ENCODE results near the gene TANGO6.

The TANGO6 gene

GRCh38 chr16:69087161-69087581 lies 243.8 kb downstream of the TANGO6 start:
- in situ Hi-C loops (cut with HindIII; ENCODE audit: low sequenced_read_pairs) = loop anchor here (5.0 kb wide), 1 partner anchor 95 kb away; no protein-coding TSS in a partner anchor

- in situ Hi-C loops (cut with HindIII; ENCODE audit: low sequenced_read_pairs) = loop anchor here (5.0 kb wide), 1 partner anchor 96 kb away; no protein-coding TSS in a partner anchor
These were observed 245.4 kb downstream of the TANGO6 start for GRCh38 chr16:69088684-69089083.

- in situ Hi-C loops (cut with HindIII; ENCODE audit: low sequenced_read_pairs) = loop anchor here (5.0 kb wide), 1 partner anchor 97 kb away; no protein-coding TSS in a partner anchor
These were observed 246.0 kb downstream of the TANGO6 start for GRCh38 chr16:69089091-69089910.

- in situ Hi-C loops (cut with HindIII; ENCODE audit: low sequenced_read_pairs) = loop anchor here (5.0 kb wide), 1 partner anchor 57 kb away; no protein-coding TSS in a partner anchor
These were observed 250.6 kb downstream of the TANGO6 start for GRCh38 chr16:69093974-69094373.

GRCh38 chr16:69094501-69094900 lies 251.2 kb downstream of the TANGO6 start:
- in situ Hi-C loops (cut with HindIII; ENCODE audit: low sequenced_read_pairs) = loop anchor here (5.0 kb wide), 1 partner anchor 57 kb away; no protein-coding TSS in a partner anchor

GRCh38 chr16:69095193-69095592 lies 251.9 kb downstream of the TANGO6 start:
- in situ Hi-C loops (cut with HindIII; ENCODE audit: low sequenced_read_pairs) = no loop called here

- in situ Hi-C loops (cut with HindIII; ENCODE audit: low sequenced_read_pairs) = loop anchor here (10.0 kb wide), 1 partner anchor 185 kb away; no protein-coding TSS in a partner anchor
These were observed 256.9 kb downstream of the TANGO6 start for GRCh38 chr16:69100071-69100691.

- in situ Hi-C loops (cut with HindIII; ENCODE audit: low sequenced_read_pairs) = loop anchor here (5.0 to 10.0 kb wide), 2 partner anchors 191 to 283 kb away; no protein-coding TSS in a partner anchor
These were observed 262.4 kb downstream of the TANGO6 start, which contains the start of gene HAS3 for GRCh38 chr16:69105501-69106361. Gene HAS3, plus strand, starts transcription at chr16:69105653. Its CDS starts 3,743 bp downstream, at chr16:69109396.

GRCh38 chr16:69106491-69107315 lies 263.4 kb downstream of the TANGO6 start:
- in situ Hi-C loops (cut with HindIII; ENCODE audit: low sequenced_read_pairs) = loop anchor here (5.0 to 10.0 kb wide), 2 partner anchors 192 to 284 kb away; no protein-coding TSS in a partner anchor

- in situ Hi-C loops (cut with HindIII; ENCODE audit: low sequenced_read_pairs) = loop anchor here (5.0 to 10.0 kb wide), 2 partner anchors 193 to 285 kb away; no protein-coding TSS in a partner anchor
These were observed 264.1 kb downstream of the TANGO6 start for GRCh38 chr16:69107316-69107962.

- in situ Hi-C loops (cut with HindIII; ENCODE audit: low sequenced_read_pairs) = loop anchor here (5.0 to 10.0 kb wide), 2 partner anchors 193 to 286 kb away; no protein-coding TSS in a partner anchor
These were observed 265.0 kb downstream of the TANGO6 start for GRCh38 chr16:69108064-69108904.

- in situ Hi-C loops (cut with HindIII; ENCODE audit: low sequenced_read_pairs) = loop anchor here (5.0 to 10.0 kb wide), 2 partner anchors 194 to 287 kb away; no protein-coding TSS in a partner anchor
These were observed 265.5 kb downstream of the TANGO6 start for GRCh38 chr16:69108905-69109252.

- in situ Hi-C loops (cut with HindIII; ENCODE audit: low sequenced_read_pairs) = loop anchor here (5.0 to 10.0 kb wide), 2 partner anchors 195 to 287 kb away; no protein-coding TSS in a partner anchor
These were observed 266.3 kb downstream of the TANGO6 start for GRCh38 chr16:69109486-69110270.

GRCh38 chr16:69110406-69110805 lies 267.1 kb downstream of the TANGO6 start:
- in situ Hi-C loops (cut with HindIII; ENCODE audit: low sequenced_read_pairs) = no loop called here

- in situ Hi-C loops (cut with HindIII; ENCODE audit: low sequenced_read_pairs) = no loop called here
These were observed 268.0 kb downstream of the TANGO6 start for GRCh38 chr16:69111216-69111875.

- in situ Hi-C loops (cut with HindIII; ENCODE audit: low sequenced_read_pairs) = no loop called here
These were observed 268.5 kb downstream of the TANGO6 start for GRCh38 chr16:69111876-69112230.
